Type B pancreatic cell (in vitro differentiated cells): Measurements from ENCODE around the gene TNFSF10. TPM values are rescaled to one million over a fixed set of nuclear protein-coding genes. Genes with fewer than 3 reads are reported as not detected.

Experiments
- DNase-seq: peaks from one replicate; pipeline ENCODE4 v3.0.0; 2021; ENCODE audit warnings: mixed read lengths; ENCODE audit not compliant: unreplicated experiment; ENCODE audit errors: extremely low spot score
- H3K27ac Mint-ChIP-seq: 2 replicates; pipeline ENCODE4 v1.8.0; 2021; ENCODE audit warnings: mild to moderate bottlenecking, mixed read lengths
- H3K27me3 Mint-ChIP-seq: 2 replicates; pipeline ENCODE4 v1.8.0; 2021; ENCODE audit warnings: mixed read lengths
- H3K36me3 Mint-ChIP-seq: 2 replicates; pipeline ENCODE4 v1.8.0; 2021; ENCODE audit warnings: mixed read lengths
- H3K4me1 Mint-ChIP-seq: one replicate; pipeline ENCODE4 v1.8.0; 2021; ENCODE audit warnings: mixed read lengths; ENCODE audit not compliant: unreplicated experiment
- H3K4me3 Mint-ChIP-seq: 2 replicates; pipeline ENCODE4 v1.8.0; 2021; ENCODE audit warnings: mild to moderate bottlenecking, mixed read lengths
- H3K9me3 Mint-ChIP-seq: 2 replicates; pipeline ENCODE4 v1.8.0; 2021; ENCODE audit warnings: mixed read lengths
- total RNA-seq: library from RNA; stranded (reverse); gene quantifications from 2 replicates; pipeline ENCODE4 v1.2.1, GENCODE V29; 2021; ENCODE audit warnings: low replicate concordance
- TF ChIP-seq, protein P1 (sequence below): fragments of 200-600 bp; sonication (generic); conservative IDR thresholded peaks from 2 replicates; pipeline ENCODE4 v1.5.0; 2021; ENCODE audit warnings: antibody characterized with exemption, mild to moderate bottlenecking

TNFSF10 gene
- total RNA-seq, 1 donor from 2014 or later = 48.1 TPM

DNA sequence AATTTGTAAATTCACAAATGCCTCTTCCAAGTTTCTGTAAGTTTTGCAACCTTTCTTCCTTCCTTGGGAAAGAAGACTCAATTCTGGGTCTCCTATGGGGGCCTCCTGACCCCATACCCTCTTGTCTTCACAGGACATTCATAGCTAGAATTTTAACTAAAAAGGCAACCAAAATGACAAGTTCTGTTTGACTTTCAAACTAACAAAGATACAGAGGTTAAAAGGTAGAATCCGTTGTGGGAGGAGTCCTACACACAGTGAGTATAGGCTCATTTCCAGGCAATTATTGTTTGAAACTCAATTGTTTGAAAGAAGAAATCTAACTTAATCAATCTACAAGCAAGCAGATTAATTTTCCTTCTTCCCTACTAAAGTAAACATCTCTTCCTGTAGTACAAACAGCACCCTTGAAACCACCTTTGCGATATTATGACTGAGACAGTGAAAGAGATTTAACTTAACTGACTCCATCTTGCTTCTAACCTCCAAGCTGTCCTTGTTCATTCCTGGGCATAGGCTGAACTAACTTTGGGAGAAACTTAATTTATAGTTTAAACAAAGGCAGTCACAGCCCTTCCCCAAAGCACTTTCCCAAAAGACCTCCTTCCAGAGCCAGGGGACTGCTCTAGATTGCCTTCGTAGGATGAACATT is 14.4 kb upstream of the TNFSF10 start:
- Mint-ChIP-seq H3K4me1 (no peaks in the 10 kb centered on the region), H3K27me3 (no peaks in the 10 kb centered on the region), H3K36me3 (no peaks in the 10 kb centered on the region), H3K27ac (no peak overlapping the region), H3K9me3 (no peaks in the 10 kb centered on the region), H3K4me3 (no peak overlapping the region)
- TF ChIP-seq, protein P1, sequence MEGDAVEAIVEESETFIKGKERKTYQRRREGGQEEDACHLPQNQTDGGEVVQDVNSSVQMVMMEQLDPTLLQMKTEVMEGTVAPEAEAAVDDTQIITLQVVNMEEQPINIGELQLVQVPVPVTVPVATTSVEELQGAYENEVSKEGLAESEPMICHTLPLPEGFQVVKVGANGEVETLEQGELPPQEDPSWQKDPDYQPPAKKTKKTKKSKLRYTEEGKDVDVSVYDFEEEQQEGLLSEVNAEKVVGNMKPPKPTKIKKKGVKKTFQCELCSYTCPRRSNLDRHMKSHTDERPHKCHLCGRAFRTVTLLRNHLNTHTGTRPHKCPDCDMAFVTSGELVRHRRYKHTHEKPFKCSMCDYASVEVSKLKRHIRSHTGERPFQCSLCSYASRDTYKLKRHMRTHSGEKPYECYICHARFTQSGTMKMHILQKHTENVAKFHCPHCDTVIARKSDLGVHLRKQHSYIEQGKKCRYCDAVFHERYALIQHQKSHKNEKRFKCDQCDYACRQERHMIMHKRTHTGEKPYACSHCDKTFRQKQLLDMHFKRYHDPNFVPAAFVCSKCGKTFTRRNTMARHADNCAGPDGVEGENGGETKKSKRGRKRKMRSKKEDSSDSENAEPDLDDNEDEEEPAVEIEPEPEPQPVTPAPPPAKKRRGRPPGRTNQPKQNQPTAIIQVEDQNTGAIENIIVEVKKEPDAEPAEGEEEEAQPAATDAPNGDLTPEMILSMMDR = no peak
- DNase-seq = no peak

DNA sequence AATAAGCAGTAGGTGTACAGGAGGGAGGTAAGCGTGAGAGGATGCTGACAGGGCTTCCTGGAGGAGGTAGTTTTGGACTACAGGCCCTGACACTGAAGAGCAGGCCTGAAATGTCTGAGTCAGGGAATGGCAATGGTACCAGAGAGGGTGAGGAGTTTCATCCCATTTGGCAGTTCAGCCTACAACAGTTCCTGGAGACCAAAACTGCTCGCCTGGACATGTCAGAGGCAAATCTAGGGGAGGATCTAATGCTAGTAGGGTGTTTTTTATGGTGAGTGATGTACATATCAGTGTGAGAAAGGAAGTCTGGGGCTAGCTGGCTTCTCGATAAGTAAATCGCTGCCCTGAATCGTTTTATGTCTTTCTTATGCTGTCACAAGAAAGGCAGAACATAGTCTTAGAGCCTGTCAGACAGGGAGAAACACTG is 13.8 kb upstream of the TNFSF10 start:
- TF ChIP-seq, protein P1 = no peak
- Mint-ChIP-seq H3K27ac (peak overlapping the region; percentile 27), H3K4me3 (no peak overlapping the region), H3K36me3 (no peaks in the 10 kb centered on the region), H3K27me3 (no peaks in the 10 kb centered on the region), H3K9me3 (no peaks in the 10 kb centered on the region), H3K4me1 (no peaks in the 10 kb centered on the region)
- DNase-seq = no peak

DNA sequence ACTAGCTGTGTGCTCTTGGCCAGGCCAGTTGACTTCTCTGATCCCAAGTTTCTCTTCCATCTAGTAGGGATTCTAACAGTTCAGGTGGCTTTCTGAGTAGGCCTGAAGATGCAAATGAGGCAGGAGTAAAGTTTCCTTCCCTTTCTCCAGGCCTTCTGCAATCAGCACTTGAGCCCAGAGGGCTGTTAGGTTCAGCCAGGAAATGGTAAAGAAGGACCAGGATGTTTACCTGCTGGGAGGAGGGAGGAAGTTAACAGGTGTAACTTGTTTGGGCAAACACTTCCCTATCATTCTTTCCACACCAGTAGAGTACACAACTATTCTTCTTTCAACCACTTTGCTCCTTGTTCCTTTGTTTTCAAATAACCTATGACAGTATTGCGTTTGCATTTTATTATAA is 13.3 kb upstream of the TNFSF10 start:
- no peak for DNase-seq

DNA sequence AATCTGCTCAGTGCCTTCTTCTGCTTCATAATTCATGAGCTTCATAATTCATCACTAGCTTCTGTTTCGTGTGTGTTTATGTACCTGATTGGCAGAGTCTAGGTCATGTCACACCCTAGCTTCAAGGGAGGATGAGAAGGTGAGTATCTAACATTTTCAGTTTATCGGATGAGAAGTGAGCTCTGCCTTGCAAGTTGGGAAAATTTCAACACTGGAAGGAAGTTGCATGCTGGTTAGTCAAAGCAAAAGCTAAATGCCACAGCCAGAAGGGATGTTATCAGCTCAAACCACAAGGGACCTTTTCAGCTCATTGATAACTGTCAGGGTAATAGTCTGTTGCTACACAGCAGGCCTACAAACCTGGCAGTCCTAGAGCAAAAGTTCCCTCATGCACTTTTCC is 7.3 kb upstream of the TNFSF10 start:
- H3K36me3 Mint-ChIP-seq = no peaks in the 10 kb centered on the region
- no peaks in the 10 kb centered on the region for H3K9me3 Mint-ChIP-seq
- no peak overlapping the region for H3K27ac Mint-ChIP-seq
- H3K4me1 Mint-ChIP-seq = peaks cover 4% of the 10 kb centered on the region
- H3K4me3 Mint-ChIP-seq = no peak overlapping the region
- TF ChIP-seq, protein P1 = no peak
- no peaks in the 10 kb centered on the region for H3K27me3 Mint-ChIP-seq
- DNase-seq = no peak

More for the DNA sequence above, 13.3 kb upstream of the TNFSF10 start:
- H3K36me3 Mint-ChIP-seq = no peaks in the 10 kb centered on the region
- peak overlapping the region; percentile 27 for H3K27ac Mint-ChIP-seq
- no peaks in the 10 kb centered on the region for H3K4me1 Mint-ChIP-seq
- TF ChIP-seq, protein P1 = no peak
- no peaks in the 10 kb centered on the region for H3K9me3 Mint-ChIP-seq
- H3K27me3 Mint-ChIP-seq = no peaks in the 10 kb centered on the region
- H3K4me3 Mint-ChIP-seq = no peak overlapping the region

DNA sequence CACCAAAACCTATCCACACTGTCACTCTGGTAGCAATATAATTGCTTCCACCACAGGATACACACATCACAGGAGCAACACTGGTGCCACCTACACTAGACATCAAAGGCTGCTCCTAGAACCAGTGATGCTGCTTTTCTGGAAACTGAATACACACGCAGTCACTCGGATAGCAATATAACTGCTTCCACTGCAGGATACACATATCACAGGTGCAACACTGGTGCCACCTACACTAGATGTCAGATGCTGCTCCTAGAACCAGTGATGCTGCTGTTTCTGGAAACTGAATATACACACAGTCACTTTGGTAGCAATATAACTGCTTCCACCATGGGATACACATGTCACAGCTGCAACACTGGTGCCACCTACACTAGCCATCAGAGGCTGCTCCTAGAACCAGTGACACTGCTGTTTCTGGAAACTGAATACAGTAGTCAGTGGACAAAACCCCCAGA is 6.9 kb upstream of the TNFSF10 start:
- H3K27ac Mint-ChIP-seq = no peak overlapping the region
- DNase-seq = no peak
- H3K9me3 Mint-ChIP-seq = no peaks in the 10 kb centered on the region
- H3K4me1 Mint-ChIP-seq = peaks cover 4% of the 10 kb centered on the region
- TF ChIP-seq, protein P1 = no peak
- H3K4me3 Mint-ChIP-seq = no peak overlapping the region
- no peaks in the 10 kb centered on the region for H3K36me3 Mint-ChIP-seq
- H3K27me3 Mint-ChIP-seq = no peaks in the 10 kb centered on the region
